IPS-11a (cell line): ENCODE measurements around the gene EIF3J.
"Not testable (repeated sequence)": the region's sequence is repeated elsewhere in the genome, so short reads cannot be mapped to it uniquely, and the experiment has no call there.

Experiments
- H3K4me3 ChIP-seq: one replicate; pipeline ENCODE4 v1.5.1; 2013; ENCODE audit warnings: low read depth, low read length, control low read depth

EIF3J gene, protein sequence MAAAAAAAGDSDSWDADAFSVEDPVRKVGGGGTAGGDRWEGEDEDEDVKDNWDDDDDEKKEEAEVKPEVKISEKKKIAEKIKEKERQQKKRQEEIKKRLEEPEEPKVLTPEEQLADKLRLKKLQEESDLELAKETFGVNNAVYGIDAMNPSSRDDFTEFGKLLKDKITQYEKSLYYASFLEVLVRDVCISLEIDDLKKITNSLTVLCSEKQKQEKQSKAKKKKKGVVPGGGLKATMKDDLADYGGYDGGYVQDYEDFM

DNA sequence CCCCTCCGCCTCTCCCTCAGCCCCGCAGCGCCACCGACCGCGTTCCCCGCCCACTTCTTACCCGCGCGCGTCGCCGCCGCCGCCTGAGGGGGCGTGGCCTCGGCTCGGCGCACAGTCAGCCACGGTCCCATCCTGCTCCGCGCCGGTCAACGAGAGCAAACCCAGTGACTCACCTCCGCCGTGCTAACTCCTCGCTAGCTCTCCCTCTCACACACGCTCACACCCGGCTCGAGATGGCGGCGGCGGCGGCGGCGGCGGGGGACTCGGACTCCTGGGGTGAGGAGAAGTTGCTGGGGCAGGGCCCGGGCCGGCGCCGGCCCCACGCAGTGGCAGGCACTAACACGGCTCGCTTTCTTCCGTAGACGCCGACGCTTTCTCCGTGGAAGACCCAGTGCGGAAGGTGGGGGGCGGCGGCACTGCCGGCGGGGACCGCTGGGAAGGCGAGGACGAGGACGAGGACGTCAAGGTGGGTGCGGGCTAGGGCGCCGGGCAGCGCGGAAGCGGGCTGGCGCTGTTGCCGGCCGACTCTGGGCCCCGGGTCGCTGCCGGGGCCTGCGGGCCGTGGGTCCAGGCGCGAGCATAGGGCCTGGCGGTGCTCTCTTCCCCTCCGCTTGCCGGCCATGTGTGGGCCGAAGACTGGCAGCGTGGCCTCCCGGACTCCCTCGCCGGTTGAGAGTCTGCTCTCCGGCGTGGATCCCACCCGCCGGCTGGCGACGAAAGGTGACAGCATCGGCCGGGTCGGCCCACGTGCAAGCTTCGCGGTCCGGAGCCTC is at the start of gene EIF3J:
TSS of gene EIF3J (plus strand) at position 186 of the 773 bp plus-strand sequence. CDS start at position 234, 48 bp downstream.
- H3K4me3 ChIP-seq: peak within 1 kb of the TSS; percentile 88

DNA sequence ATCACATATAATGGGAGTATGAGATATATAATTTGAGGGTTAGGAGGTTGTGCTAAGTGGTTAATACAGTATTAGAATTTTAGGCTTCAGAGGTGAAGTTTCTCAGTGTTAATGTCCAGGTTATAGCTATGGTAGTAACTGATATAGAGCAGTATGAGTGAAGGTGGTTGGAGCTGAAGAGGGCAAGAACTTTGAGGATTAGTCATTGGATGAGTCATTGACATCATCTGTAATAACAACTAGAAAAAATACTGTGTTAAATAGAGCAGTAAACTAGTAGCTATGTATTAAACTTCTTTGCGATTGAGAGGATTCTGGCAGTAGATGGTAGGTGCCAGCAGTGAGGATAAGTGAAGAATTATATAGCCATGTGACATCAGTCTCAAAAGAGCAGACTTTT is 47.5 kb upstream of the EIF3J start:
- no peak overlapping the region for H3K4me3 ChIP-seq

DNA sequence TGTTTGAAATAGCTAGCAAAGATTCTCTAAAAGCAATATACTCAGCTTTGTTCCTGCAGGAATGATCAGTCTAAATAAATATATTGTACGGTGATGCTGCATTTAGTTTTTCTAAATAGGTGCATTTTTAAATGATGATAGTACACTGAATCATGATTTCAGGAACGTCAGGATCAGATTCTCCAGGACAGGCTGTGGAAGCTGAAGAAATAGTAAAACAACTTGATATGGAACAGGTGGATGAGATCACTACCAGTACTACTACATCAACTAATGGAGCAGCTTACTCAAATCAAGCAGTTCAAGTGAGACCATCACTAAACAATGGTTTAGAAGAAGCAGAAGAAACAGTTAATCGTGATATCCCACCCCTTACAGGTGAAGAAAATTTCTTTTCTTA is 46.3 kb upstream of the EIF3J start:
- H3K4me3 ChIP-seq: no peak overlapping the region

DNA sequence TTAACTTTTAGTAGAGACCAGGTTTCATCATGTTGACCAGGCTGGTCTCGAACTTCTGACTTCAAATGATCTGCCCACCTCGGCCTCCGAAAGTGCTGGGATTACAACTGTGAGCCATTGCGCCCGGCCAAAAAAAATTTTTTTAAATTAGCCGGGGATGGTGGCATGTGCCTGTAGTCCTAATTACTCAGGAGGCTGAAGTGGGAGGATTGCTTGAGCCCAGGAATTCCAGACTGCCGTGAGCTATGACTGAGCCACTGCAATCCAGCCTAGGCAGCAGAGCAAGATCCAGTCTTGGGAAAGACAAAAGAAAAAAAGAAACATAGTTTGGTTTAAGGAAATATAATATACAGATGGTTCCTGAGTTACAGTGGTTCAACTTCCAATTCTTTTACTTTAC is 44.9 kb upstream of the EIF3J start:
- H3K4me3 ChIP-seq: no peak overlapping the region

- no peak overlapping the region for H3K4me3 ChIP-seq
Measured at GRCh38 chr15:44492672-44493071, 44.3 kb upstream of the EIF3J start.

DNA sequence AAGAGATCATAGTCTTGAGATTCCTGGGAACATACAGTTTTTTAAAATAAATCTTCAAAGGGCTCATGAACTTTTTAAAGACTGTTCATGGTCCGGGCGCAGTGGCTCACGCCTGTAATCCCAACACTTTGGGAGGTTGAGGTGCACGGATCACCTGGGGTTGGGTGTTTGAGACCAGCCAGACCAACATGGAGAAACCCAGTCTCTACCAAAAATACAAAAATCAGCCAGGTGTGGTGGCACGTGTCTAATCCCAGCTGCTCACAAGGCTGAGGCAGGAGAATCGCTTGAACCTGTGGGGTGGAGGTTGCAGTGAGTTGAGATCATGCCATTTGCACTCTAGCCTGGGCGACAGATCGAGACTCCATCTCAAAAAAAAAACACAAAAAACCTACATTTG is 41.4 kb upstream of the EIF3J start:
- H3K4me3 ChIP-seq: no peak overlapping the region

- H3K4me3 ChIP-seq: no peak overlapping the region
Measured at GRCh38 chr15:44500555-44500954, 36.4 kb upstream of the EIF3J start.

DNA sequence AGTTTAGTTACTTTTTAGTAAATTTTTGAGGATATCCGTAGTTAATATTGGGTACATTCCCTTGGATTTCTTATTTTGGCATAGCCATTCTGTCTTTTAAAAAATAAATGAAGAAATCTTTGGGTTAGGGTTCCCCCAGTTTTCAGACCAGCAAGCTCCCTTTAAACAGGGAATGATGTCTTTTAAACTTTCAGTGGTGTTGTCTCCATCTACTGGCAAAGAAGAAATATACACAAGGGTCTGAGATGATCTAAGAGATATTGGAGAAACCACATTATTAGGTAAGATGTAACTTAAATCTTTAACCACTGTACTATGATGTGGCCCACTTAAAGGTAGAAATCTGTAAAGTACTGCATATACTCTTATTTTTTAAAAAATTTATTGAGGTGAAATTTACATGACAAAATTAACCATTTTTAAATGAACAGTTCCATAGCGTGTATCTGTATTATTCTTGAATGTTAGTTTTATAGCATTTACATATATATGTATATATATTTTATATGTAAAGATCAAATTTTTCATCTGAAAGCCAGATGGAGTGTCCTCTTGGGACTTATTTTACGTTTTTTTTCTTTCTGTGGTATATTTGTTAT is 35.1 kb upstream of the EIF3J start:
- no peak overlapping the region for H3K4me3 ChIP-seq

GRCh38 chr15:44516436-44516835 is 20.5 kb upstream of the EIF3J start:
- H3K4me3 ChIP-seq: no peak overlapping the region

DNA sequence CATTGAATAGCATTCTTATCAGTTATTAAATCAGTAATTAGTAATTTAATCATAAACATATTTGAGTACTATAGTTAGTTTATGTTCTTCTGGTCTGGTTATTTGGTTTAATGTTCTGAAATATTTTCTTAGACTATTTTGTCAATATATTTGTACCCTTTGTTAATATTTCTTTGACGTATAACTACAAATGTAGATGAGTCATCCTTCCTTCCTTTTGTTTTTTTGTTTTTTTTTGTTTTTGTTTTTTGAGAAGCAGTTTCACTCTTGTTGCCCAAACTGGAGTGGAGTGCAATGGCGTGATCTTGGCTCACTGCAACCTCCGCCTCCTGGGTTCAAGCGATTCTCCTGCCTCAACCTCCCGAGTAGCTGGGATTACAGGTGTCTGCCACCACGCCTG is 17.4 kb upstream of the EIF3J start:
- H3K4me3 ChIP-seq: no peak overlapping the region

- H3K4me3 ChIP-seq: no peak overlapping the region
Measured at GRCh38 chr15:44525018-44525417, 11.9 kb upstream of the EIF3J start.

- no peak overlapping the region for H3K4me3 ChIP-seq
Measured at GRCh38 chr15:44527241-44527640, 9.7 kb upstream of the EIF3J start.

GRCh38 chr15:44529864-44530604 is 6.9 kb upstream of the EIF3J start:
- no peak overlapping the region for H3K4me3 ChIP-seq

DNA sequence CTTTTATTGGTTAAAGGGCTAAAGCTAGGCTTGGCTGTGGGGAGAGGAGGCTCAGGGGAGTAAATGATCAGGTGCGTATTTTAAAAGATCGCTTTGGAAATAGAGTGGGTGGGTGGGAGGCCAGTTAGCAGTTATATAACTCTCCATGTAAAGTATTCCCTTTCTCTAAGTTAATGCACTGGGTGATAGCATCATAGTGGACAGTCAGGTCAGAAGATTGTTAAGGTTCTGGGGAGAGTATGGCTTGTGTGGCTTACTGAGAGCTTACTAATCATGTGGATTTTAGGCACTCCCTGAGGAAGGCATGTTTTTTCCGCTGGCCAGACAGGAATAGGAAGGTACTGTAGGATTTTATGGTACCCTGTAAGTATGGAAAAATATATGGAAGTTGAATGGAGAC is 6.3 kb upstream of the EIF3J start:
- no peak overlapping the region for H3K4me3 ChIP-seq

DNA sequence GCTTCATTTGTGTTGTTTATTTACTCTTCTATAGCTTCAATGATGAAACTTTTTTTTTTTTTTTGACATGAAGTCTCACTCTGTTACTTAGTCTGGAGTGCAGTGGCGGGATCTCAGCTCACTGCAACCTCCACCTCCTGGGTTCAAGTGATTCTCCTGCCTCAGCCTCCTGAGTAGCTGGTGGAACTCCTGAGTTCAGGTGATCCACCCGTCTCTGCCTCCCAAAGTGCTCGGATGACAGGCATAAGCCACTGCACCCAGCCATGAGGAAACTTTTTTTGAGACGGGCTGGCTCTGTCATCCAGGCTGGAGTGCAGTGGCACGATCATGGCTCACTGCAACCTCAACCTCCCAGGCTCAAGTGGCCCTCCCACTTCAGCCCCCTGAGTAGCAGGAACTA is 4.7 kb upstream of the EIF3J start:
- H3K4me3 ChIP-seq: not testable (repeated sequence)

- H3K4me3 ChIP-seq: no peak overlapping the region
Measured at GRCh38 chr15:44532689-44533088, 4.3 kb upstream of the EIF3J start.

- H3K4me3 ChIP-seq: no peak overlapping the region
Measured at GRCh38 chr15:44535092-44535491, 1.9 kb upstream of the EIF3J start.

- peak overlapping the region; percentile 49 for H3K4me3 ChIP-seq
Measured at GRCh38 chr15:44535523-44536301, 1.2 kb upstream of the EIF3J start.

- peak overlapping the region; percentile 49 for H3K4me3 ChIP-seq
Measured at GRCh38 chr15:44536302-44536961, 515 bp upstream of the EIF3J start.

- H3K4me3 ChIP-seq: peak overlapping the region; percentile 88
Measured at GRCh38 chr15:44537735-44538240, 841 bp downstream of the EIF3J start.
